GM19023 (cell line): ENCODE data around the gene CTNNBL1.
"Not testable (repeated sequence)": the region's sequence is repeated elsewhere in the genome, so short reads cannot be mapped to it uniquely, and the experiment has no call there.

Source experiments
- ATAC-seq: cut with Tn5 transposase; IDR thresholded peaks from one replicate; pipeline ENCODE4 v1.9.1; 2021; ENCODE audit warnings: mild to moderate bottlenecking, moderate library complexity; ENCODE audit not compliant: unreplicated experiment

Gene CTNNBL1

DNA sequence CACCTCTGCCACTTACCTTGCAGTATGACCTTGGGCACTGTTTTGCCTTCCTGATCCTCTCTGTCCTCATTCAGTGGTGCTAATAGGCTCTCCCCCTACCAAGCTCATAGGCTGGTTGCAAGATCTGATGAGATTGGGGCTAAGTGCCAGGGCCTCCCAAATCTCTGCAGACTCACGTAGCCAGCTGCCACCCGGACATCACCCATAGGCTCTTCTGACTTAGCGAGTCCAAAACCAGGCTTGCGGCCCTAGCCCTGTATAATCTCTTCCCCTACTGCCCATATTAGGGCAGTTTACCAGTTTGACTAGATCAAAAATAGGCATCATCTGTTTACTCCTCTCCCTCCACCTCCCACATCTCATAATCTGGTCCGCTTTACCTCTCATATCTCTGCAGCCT is 154.9 kb downstream of the CTNNBL1 start:
- ATAC-seq = no peak

DNA sequence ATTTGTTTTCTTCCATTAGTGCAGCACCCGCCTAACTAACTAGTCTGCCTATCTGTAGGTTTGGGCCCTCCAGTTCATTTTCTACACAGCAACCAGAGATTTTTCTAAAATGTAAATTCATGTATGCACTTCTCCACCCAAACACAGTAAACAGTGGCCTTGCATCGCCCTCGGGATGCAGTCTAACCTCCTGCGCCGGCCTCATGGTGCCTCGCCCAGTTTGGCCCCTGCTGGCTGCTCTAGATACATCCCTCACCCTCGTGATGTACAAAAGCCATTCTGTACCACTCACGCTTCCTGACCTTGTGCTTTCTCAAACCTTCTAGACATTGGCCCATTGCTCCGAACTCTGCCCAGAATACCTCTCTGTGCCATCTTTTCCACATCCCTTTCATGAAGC is 155.3 kb downstream of the CTNNBL1 start:
- ATAC-seq = no peak

DNA sequence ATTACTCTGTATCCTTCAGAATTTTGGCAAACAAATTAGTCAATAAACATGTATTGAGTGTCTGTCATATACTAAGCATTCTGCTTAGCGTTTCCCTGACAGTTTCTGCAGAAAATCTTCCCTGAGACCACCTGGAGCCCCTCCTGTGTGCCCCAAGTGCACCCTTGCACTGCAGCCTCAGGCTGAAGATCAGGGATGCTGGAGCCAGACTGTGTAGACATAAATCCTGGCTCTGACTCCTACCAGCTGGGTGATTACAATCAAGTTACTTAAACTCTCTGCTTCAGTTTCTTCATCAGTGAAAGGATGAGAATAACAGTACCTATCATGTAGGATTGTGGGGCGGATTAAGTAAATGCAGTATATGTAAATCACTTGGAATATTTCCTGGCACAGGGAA is 155.7 kb downstream of the CTNNBL1 start:
- ATAC-seq = no peak

DNA sequence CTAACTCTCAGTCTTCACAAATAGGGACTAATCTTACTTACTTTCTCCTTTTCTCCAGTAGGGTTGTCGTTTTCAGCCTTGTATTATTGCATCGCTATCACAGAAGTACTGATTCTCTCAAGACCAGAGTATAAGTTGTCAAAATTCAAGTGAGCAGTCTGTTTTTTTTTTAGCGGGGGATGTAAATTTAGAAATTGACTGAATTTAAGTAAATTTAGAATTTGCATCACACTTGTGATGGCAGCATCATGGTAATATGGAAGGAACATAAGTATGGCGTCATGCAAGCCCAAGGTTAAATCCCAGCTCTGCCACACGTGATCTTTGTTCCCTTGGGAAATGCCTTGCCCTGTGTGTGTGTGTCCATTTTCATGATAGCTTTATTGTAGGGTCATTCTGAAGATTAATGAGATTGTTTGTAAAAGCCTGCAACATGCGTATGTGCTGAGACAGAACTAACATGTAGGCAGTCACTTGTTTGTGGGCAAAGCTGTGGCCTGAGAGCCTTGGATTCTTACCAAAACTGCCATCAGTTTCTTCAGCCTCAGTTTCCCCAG is 156.3 kb downstream of the CTNNBL1 start:
- no peak for ATAC-seq

DNA sequence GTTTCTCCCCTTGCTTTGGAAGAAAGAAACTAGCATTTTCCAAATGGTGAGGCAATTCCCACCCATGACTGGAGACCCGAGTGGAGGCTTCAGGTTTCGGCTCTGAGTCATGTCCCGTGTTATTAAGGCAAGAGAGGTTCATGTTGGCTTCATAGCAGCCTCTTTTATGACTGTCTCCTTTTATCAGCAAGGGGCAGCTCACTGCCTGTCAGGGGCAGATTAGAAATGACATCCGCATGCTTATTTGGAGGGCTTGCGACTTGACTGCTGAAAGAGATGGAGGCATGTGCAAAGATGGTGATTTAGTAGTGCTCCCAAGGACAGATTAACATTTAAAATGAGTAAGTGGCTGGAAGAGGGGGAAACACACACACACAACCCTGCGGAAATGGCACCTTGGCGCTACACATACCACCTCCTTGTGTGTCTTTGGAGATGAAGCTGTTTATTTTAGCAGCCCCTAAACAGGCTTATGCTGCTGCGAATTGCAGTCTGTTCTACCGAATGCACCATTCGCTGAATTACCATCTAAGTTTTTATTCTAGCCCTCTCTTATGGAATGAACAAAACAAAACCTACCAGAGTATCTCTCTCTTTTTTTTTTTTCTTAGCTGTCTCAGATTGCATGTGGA is 157.0 kb downstream of the CTNNBL1 start:
- no peak for ATAC-seq

DNA sequence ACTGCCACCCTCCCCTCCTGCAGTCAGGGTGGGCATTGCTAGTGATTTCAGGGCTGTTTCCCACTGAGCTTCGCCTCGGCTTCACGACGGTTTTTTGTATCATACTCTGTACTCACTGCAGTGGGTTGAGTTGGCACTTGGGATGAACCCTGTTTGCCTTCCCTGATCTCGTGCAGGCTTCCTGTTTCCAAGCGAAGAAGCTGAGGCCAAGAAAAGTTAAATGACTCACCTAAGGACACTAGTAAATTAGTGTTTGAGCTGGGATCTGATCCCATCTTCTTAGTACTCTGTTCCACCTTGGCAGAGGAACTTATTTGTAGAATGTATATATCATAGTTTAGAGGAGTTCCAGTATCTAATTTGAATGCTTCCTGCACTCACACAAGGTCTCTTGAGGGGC is 158.8 kb downstream of the CTNNBL1 start:
- ATAC-seq = no peak

DNA sequence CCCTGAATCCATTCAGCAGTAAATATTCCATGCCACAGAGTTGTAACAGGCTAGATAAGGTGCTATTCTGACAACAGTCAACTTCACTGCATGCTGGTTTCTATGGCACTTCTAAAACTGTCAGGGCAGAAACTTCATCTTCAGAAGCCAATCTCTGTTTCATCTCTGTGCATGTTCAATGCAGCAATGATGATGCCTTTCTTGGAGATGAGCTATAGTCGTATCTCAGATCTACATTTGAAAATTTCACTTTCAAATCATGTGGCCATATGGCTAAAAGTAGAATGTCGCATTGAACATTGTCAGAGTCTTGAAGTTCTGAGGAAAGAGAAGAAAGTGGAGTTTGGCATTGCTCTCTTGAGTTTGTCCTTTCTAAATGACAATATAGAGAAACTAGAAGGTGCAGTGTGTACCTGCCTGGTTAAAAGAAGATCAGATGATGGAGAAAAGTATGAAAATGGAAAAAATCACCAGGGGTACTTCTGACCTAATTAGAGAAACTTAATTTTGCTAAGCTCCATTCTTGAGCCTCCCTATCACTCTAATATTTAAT is 160.1 kb downstream of the CTNNBL1 start:
- no peak for ATAC-seq

DNA sequence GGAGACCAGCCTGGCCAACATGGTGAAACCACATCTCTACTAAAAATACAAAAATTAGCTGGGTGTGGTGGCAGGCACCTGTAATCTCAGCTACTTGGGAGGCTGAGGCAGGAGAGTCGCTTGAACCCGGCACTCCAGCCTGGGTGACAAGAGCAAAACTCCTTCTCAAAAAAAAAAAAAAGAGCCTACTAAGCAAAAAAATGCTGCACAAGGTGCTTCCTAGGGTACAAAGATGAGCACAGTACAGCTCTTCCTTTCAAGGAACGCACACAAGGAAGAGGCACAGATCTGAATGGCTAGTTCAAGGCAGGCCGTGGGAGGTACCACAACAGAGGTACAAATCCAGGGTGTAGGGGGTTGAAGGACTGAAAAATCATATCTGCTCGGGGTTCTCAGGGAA is 162.2 kb downstream of the CTNNBL1 start:
- not testable (repeated sequence) for ATAC-seq

DNA sequence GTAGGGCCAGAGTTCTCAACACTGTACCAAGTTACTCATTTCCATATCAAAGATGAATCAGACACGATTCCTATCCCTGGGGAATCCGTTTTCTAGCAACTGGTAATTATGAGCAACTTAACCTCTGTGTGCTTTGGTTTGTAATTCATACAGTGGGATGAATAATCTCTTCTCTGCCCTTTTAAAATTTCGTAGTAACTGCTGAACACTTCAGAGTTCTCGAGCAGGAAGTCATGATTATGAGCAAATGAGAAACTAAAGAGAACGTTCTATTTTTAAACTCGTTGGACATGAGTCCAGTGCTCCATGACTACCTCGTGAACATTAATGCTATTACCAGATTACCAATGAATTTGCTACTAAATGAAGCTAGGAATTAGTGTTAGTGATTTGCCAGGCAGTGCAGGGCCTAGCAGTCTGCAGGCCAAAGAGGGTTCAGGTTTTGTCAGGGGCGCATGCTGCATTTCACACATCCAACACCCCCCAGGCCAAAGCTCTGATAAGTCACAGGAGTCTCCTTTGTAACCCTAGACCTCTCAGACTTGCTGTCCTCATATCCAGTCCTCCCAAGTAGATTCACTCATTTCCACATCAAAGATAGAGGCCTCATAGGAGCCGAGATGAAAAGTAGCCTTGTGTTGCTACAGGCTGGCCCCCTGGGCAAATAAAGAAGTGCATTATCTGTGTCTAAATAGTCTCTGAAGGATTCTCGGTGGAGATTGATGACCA is 163.3 kb downstream of the CTNNBL1 start:
- no peak for ATAC-seq

DNA sequence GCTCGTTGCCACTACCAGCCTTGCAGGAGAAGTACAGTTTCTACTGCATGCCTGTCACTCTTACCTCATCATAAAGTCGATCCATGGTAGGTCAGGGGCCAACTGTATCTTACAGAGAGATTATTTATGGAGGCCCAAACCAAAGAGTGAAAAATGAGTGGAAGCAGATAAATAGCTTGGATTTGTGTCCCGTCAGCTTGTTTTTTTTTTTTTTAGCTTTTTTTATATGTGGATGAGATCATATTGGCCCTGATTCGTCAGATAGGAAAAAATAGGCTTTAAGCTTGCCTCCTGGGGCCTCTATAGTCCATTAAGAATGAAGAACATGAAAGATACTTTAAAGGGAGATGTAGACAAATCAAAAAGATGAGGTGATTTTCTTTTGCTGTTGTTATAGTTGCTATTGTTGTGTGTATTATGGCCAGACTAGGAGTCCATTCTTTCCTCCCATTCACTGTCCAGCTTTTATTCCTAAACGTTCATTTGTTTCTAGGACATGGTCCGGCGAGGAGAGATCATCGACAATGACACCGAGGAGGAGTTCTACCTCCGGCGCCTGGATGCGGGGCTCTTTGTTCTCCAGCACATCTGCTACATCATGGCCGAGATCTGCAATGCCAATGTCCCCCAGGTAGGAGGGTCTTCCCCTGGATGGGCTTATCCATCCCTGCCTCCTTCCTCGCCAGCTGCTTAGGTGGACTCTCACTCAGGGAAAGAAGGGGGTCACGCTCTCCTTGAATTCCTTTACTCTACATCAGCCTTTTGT is 165.8 kb downstream of the CTNNBL1 start:
- ATAC-seq = no peak

DNA sequence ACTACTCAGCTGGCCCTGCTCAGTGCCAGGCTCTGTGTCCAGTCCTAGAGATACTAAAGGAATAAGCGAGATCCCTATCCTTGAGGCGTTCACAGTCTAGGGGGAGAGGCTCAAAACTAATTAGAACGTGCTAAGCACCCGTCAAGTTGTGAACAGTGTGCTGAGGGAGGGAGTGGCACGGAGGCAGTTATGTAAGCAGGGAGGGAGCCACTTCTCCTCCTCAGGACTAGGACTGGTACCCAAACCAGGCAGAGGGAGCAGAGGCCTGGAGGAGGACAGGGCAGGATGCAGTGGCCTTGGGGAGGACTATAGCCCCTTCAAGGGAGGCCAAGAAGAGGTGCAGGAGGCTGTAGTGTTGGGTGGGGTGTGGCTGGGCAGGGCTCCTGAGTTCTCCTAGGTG is 169.5 kb downstream of the CTNNBL1 start:
- no peak for ATAC-seq

DNA sequence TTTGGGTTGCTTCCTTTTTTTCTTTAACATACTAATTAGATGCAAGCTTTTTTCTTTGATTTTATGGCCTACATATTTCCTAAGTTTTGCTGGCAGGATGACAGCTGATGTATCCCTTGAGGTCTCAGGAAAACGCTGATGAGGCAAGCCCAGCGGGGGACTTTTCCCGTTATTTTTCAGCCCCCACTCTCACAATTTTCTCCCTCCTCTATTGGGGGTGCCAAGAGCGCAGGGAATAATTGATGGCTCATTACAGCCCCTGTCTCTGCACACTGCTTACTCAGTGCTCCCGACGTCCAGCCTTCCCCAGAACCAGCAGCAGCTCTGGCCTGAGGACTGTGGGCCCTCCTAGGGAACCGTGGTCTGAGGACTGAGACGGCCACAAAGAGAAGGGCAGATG is 170.5 kb downstream of the CTNNBL1 start:
- ATAC-seq = no peak

DNA sequence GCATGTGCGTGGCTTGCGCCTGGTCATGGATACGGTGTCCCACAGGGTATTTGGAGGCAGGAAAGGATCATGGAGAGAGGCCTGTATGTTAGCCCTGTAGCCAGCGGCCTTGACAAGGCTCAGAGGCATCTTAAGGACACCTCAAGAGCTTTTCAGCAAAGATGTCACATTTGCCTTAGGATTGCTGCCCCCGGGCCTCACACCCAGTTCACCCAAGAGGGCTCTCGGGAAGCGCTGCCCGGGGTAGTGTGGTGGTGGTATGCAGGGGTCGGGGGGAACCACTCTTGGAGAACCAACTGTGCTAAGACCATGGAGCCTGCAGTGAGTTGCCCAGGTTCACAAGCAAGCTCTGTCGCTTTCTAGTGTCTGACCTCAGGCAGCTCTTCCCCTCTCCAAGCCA is 172.2 kb downstream of the CTNNBL1 start:
- ATAC-seq = no peak

DNA sequence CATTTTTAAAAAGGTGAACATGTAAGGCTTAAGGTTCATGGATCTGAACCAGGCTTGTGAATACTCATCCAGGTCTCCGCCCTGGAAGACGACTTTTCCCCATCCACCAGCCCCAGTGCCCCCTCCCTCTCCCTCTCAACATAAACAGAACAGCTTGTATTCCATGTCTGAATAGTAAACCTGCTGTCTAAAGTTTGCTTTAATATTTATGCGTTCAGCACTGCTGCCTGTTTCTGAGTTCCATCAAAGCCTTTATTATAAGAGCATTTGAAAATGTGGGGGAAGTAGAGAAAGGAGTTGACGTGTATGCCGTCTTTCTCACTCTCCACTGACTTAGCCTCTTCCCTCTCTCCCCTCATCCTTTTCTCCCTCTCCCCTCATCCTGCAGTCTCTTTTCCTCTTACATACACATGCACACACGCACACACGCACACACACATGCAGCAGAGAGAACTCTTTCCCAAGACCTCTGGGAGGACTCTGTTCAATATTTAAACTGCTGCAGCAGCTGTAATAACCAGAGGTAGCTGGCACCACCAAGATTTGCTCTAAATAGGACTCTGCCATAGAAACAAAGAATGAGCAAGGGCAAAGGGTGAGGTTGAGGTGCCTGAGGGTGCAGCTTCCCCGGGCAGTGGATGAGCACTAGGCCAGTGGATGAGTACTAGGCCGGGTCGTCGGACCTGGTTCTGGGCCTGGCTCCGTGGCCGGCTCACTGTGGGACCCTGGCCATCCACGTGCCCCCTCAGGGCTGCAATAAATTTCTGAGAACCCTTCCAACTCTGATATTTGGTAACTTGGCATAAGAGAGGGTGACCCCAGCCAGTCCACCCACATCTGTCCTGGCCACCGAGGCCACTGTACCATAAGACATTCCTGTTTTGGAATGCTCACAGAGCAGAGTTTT is 173.7 kb downstream of the CTNNBL1 start:
- ATAC-seq = no peak

DNA sequence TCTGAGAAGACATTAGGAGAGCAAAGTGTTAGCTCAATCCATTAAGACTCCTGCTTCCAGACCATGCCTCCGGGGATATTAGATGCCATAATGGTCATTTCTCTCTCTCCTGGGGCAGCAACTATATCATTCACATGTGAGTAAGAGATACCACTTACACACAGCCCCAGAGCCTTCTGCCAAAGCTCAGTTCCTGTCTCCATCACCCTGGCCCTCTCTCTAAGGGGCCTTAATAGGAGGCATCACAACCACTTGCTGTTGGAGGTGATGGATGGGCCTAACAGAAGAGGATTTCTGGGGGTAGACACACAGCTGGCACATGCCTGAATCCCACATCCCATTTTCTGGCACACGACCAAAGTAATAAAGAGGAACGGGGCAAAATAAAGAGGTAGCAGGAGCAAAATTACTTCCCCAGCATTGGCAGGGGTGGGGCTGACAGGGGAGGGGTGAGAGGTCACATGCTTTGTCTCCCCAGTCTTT is 175.1 kb downstream of the CTNNBL1 start:
- ATAC-seq = no peak

DNA sequence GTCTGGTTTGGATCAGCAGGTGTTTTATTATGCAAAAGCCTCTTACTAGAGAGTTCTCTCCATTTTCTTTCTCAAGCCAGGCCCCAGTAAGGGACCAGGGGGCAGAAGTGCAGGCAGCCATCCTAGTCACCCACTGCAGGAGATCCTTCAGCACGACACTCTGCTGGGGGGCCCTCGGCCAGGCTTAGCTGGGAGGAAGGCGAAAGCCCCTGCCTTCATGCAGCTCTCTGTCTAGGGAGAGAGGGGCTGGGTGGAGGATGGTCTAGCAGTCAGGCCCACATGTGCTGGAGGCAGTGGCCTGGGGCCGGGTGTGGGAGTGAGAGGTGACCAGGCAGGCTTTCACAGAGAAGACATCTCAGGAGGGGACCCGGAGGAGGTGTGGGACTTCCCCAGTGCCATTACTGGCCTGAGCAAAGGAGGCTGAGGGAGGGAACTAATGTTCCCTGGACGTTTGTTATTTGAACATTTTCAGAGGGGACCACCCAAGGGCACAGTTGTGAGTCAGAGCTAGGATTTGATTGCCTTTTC is 175.6 kb downstream of the CTNNBL1 start:
- no peak for ATAC-seq

DNA sequence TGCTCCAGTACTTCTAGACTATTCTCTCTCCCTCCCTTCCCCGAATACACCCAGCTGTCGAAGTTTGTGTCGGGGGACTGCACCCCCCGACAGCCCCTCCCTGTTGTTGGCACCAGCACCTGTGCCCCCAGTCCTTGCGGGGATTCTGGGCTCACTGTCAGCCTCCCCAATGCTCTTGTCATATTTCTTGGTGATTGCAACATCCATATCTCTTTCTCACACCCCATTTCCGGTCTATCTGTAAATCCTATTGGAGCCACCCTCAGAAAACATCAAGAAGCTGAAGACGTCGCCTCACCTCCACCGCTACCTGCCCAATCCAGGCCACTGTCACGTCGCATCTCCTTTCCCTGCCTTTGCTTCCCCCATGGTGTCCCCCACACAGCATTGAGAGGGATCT is 176.5 kb downstream of the CTNNBL1 start:
- no peak for ATAC-seq

DNA sequence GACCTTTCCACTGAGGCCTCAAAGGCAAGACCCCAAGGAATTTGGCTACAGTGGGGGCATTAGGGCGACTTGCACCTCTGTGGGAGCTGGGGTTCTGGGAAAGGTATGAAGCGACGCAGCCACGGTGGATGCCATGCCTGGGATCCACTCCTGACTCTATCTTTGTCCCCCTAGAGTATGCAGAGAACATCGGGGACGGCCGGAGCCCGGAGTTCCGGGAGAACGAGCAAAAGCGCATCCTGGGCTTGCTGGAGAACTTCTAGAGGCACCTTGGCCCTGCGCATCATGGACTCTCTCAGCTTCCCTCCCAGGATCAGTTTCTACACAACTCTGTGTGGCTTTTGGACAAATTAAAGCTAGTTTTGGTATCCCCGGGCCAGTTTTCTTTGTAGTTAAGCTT is 177.9 kb downstream of the CTNNBL1 start:
- no peak for ATAC-seq

DNA sequence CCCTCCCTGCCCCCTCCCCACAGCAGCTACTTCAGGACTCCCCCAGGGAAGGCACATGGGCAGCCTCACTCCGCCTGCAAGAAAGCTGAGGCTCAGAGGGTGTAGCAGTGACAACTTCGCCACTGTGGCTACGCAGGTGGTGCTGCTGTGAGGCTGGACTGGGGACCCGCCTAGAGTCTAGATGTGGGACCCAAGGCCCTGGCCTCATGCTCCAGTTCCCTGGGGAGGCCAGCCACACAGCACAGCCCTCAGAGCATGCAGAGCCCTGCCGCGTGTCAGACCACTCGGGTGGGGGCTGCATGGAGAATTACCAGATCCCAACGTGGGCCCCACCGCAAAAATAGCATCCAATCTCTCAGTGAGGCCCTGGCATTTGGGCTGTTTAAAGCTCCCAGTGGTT is 178.3 kb downstream of the CTNNBL1 start:
- ATAC-seq = no peak

DNA sequence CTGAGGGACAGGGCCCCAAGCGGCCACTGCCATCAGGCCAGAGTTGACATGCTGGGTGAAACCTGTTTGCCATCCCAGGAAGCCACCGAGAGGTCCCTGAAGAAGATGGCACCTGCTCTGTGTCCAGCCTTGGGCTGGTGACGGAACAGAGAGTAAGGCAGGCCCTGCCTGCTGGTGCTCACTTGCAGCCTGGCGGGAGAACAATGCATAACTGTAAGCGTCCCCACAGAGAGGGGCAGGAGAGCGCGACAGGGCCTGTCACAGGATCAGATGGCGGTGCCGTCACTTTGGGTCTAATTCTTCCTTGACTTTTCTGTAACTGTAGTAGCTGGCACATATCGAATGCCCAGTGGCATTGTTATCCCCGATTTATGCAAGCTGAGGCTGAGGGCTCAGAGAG is 180.1 kb downstream of the CTNNBL1 start:
- no peak for ATAC-seq
